HepG2 (cell line): ENCODE measurements around the gene VKORC1L1. TPM values are rescaled to one million over a fixed set of nuclear protein-coding genes. Genes with fewer than 3 reads are reported as not detected.
A peak's percentile ranks its signal among the peaks of the same experiment; 100 is the strongest.

ENCODE experiments used
- ATRX ChIP-seq: sonication (generic); formaldehyde crosslinking; IDR thresholded peaks from 2 replicates; pipeline ENCODE4 v1.4.0; 2020; ENCODE audit warnings: missing genetic modification reagents, borderline replicate concordance
- ELF1 ChIP-seq: sonication (generic); formaldehyde crosslinking; IDR thresholded peaks from 2 replicates; pipeline ENCODE4 v1.4.0; 2020; ENCODE audit warnings: missing genetic modification reagents
- HMG20A ChIP-seq: IDR thresholded peaks from 2 replicates; pipeline ENCODE4 v1.6.1; 2016; ENCODE audit warnings: borderline replicate concordance
- JARID2 ChIP-seq: sonication (generic); formaldehyde crosslinking; IDR thresholded peaks from 2 replicates; pipeline ENCODE4 v1.8.1; 2023; ENCODE audit warnings: missing genetic modification reagents, inconsistent platforms; ENCODE audit not compliant: insufficient replicate concordance
- NFYC ChIP-seq: IDR thresholded peaks from 2 replicates; pipeline ENCODE4 v1.6.1; 2016; ENCODE audit warnings: missing genetic modification reagents, missing compliant biosample characterization
- POLR2AphosphoS2 ChIP-seq: IDR thresholded peaks from 2 replicates; pipeline ENCODE4 v1.6.1; 2011; ENCODE audit warnings: low read depth, low read length, improper control_type of control experiment
- POLR2G ChIP-seq: fragments of 200-400 bp; formaldehyde crosslinking; IDR thresholded peaks from 2 replicates; pipeline ENCODE4 v1.6.1; 2018; ENCODE audit warnings: mild to moderate bottlenecking, low read depth, low read length, moderate library complexity
- RARG ChIP-seq: sonication (generic); formaldehyde crosslinking; IDR thresholded peaks from 2 replicates; pipeline ENCODE4 v1.4.0; 2020; ENCODE audit warnings: low read depth, mild to moderate bottlenecking, missing genetic modification reagents
- REPIN1 ChIP-seq: sonication (generic); formaldehyde crosslinking; IDR thresholded peaks from 2 replicates; pipeline ENCODE4 v1.8.0; 2022; ENCODE audit warnings: missing genetic modification reagents, low read depth, mild to moderate bottlenecking, borderline replicate concordance
- RFX3 ChIP-seq: IDR thresholded peaks from 2 replicates; pipeline ENCODE4 v1.6.1; 2016; ENCODE audit warnings: missing biosample characterization, missing genetic modification reagents
- TBX2 ChIP-seq: sonication (generic); formaldehyde crosslinking; IDR thresholded peaks from 2 replicates; pipeline ENCODE4 v1.5.0; 2020; ENCODE audit warnings: missing genetic modification reagents, mild to moderate bottlenecking, borderline replicate concordance
- TSC22D2 ChIP-seq: sonication (generic); formaldehyde crosslinking; IDR thresholded peaks from 2 replicates; pipeline ENCODE4 v1.5.1; 2020; ENCODE audit warnings: missing genetic modification reagents, mild to moderate bottlenecking, borderline replicate concordance
- ZMYM2 ChIP-seq: sonication (generic); formaldehyde crosslinking; IDR thresholded peaks from 2 replicates; pipeline ENCODE4 v1.8.0; 2022; ENCODE audit warnings: mild to moderate bottlenecking, missing genetic modification reagents
- ZNF232 ChIP-seq: sonication (generic); formaldehyde crosslinking; IDR thresholded peaks from 2 replicates; pipeline ENCODE4 v1.4.0; 2020; ENCODE audit warnings: missing genetic modification reagents, borderline replicate concordance
- ZNF441 ChIP-seq: sonication (generic); formaldehyde crosslinking; IDR thresholded peaks from 2 replicates; pipeline ENCODE4 v1.7.0; 2021; ENCODE audit warnings: missing genetic modification reagents, borderline replicate concordance
- ZNF598 ChIP-seq: sonication (generic); formaldehyde crosslinking; IDR thresholded peaks from 2 replicates; pipeline ENCODE4 v1.5.1; 2020; ENCODE audit warnings: mild to moderate bottlenecking, missing genetic modification reagents, borderline replicate concordance
- ZNF644 ChIP-seq: IDR thresholded peaks from 2 replicates; pipeline ENCODE4 v1.6.1; 2016; ENCODE audit warnings: low read depth
- ZNF790 ChIP-seq: sonication (generic); formaldehyde crosslinking; IDR thresholded peaks from 2 replicates; pipeline ENCODE4 v1.8.0; 2022; ENCODE audit warnings: missing genetic modification reagents, mild to moderate bottlenecking, borderline replicate concordance
- ZSCAN9 ChIP-seq: IDR thresholded peaks from 2 replicates; pipeline ENCODE4 v1.6.1; 2016; ENCODE audit warnings: borderline replicate concordance
- polyA plus RNA-seq, 8 experiments: library from polyadenylated mRNA; depleted of rRNA in 3 of 8; stranded (reverse) in 7 of 8; unstranded in 1 of 8; fragments of >200 nt; fragmentation: Illumina TruSeq in 4 of 8; extraction: Trizol in 4 of 8; gene quantifications; 2 replicates each; pipeline versions ENCODE4 v1.2.1 to v1.2.3, GENCODE V29; 2011 to 2016; ENCODE audit warnings: low read depth in 4 of 8, missing spikeins in 1 of 8, mixed read lengths in 1 of 8; ENCODE audit not compliant: insufficient read depth in 1 of 8
- total RNA-seq, 5 experiments: library from RNA; depleted of rRNA; stranded (reverse); fragments of >200 nt; fragmentation: Illumina TruSeq; extraction: Trizol; gene quantifications; 2 replicates each; pipeline ENCODE4 v1.2.3, GENCODE V29; 2016; ENCODE audit warnings: low read depth in 1 of 5
- TF ChIP-seq, protein P1 (sequence below): sonication (generic); formaldehyde crosslinking; IDR thresholded peaks from 2 replicates; pipeline ENCODE4 v1.4.0; 2020; ENCODE audit warnings: missing genetic modification reagents, mild to moderate bottlenecking, borderline replicate concordance
- TF ChIP-seq, protein P2 (sequence below), 2 experiments: sonication (generic) in 1 of 2; formaldehyde crosslinking in 1 of 2; IDR thresholded peaks; 2 replicates each; pipeline versions ENCODE4 v1.4.0 to v1.6.1; 2018 to 2020; ENCODE audit warnings: missing genetic modification reagents in 2 of 2, borderline replicate concordance in 1 of 2, low read depth in 1 of 2, mild to moderate bottlenecking in 1 of 2, missing biosample characterization in 1 of 2

VKORC1L1 gene
- total and polyA plus RNA-seq, 2 of the 13 experiments (the other 11 are each of a cell fraction or from before 2014, with no cell fraction given) = 13.9 to 16.5 TPM

DNA sequence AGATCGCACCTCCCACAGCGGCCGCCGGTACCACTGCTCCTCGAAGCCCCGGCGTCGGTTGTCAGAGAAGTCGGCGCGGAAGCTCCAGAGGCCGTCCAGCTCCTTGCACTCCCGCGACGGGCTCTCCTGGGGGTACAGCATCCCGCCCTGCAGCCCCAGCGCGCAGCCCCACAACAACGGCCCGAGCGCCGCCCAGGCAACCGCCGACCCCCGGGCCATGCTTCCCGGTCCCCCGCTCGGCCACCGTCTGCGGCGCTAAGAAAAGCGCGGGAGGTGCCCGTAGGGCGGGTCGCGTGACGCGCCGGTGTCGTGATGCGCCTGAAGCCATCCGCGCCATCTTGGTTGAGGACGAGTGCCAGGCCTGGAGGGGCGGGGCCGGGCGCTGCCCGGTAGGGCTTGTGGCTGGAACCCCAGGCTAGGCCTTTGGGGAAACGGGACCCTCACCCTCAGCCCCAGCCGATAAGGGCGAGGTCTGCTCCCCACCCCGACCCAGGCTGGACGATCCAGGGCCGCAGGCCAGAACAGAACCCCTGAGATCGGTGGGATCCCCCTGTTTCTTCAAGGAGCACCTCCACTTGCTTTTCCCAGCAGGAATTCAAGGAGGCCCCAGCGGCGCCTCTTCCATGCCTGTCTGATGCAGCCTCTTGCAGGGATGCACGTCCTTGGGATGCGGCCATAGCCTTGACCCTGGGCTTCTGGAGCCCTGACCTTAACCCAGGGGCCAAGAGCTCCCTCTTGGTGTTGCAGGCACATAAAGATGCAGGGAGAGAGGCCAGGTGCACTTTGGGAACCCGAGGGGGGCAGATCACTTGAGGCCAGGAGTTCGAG, 109.3 kb downstream of the VKORC1L1 start, which contains the start of gene GUSB (continued):
- TF ChIP-seq, protein P1, sequence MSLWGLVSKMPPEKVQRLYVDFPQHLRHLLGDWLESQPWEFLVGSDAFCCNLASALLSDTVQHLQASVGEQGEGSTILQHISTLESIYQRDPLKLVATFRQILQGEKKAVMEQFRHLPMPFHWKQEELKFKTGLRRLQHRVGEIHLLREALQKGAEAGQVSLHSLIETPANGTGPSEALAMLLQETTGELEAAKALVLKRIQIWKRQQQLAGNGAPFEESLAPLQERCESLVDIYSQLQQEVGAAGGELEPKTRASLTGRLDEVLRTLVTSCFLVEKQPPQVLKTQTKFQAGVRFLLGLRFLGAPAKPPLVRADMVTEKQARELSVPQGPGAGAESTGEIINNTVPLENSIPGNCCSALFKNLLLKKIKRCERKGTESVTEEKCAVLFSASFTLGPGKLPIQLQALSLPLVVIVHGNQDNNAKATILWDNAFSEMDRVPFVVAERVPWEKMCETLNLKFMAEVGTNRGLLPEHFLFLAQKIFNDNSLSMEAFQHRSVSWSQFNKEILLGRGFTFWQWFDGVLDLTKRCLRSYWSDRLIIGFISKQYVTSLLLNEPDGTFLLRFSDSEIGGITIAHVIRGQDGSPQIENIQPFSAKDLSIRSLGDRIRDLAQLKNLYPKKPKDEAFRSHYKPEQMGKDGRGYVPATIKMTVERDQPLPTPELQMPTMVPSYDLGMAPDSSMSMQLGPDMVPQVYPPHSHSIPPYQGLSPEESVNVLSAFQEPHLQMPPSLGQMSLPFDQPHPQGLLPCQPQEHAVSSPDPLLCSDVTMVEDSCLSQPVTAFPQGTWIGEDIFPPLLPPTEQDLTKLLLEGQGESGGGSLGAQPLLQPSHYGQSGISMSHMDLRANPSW = peak; percentile 50; the same call in 1 of the 2 replicates
- TF ChIP-seq JARID2 (CRISPR knock-in tag) (peak; percentile 35), POLR2G (peak; percentile 78), ELF1 (CRISPR knock-in tag) (peak; percentile 78), ZNF232 (CRISPR knock-in tag) (peak; percentile 96; the same call in 1 of the 2 replicates), ZMYM2 (CRISPR knock-in tag) (peak; percentile 85; the same call in 1 of the 2 replicates), REPIN1 (CRISPR knock-in tag) (peak; percentile 96), TBX2 (CRISPR knock-in tag) (peak; percentile 96), TSC22D2 (CRISPR knock-in tag) (peak; percentile 91), ZNF790 (CRISPR knock-in tag) (peak; percentile 80), ATRX (CRISPR knock-in tag) (no peak), ZNF441 (CRISPR knock-in tag) (0 out of 2 replicates have a peak, but pooled peaks have one; percentile 47), RFX3 (CRISPR knock-in tag) (0 out of 2 replicates have a peak, but pooled peaks have one; percentile 47), ZSCAN9 (peak; percentile 93), HMG20A (CRISPR knock-in tag) (no peak), RARG (no peak), ZNF598 (CRISPR knock-in tag) (peak; percentile 38; the same call in 1 of the 2 replicates), NFYC (CRISPR knock-in tag) (peak; percentile 55; the same call in 1 of the 2 replicates), POLR2AphosphoS2 (no peak), ZNF644 (CRISPR knock-in tag) (0 out of 2 replicates have a peak, but pooled peaks have one; percentile 18)
- TF ChIP-seq, protein P2, sequence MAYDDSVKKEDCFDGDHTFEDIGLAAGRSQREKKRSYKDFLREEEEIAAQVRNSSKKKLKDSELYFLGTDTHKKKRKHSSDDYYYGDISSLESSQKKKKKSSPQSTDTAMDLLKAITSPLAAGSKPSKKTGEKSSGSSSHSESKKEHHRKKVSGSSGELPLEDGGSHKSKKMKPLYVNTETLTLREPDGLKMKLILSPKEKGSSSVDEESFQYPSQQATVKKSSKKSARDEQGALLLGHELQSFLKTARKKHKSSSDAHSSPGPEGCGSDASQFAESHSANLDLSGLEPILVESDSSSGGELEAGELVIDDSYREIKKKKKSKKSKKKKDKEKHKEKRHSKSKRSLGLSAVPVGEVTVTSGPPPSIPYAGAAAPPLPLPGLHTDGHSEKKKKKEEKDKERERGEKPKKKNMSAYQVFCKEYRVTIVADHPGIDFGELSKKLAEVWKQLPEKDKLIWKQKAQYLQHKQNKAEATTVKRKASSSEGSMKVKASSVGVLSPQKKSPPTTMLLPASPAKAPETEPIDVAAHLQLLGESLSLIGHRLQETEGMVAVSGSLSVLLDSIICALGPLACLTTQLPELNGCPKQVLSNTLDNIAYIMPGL (CRISPR knock-in tag; IDR thresholded peaks at IDR 0.05; ENCODE audit: borderline replicate concordance in 1 of 2, low read depth in 1 of 2) = peak; percentile 80 to 81; a peak in 3 of 4 replicates
